Body of pancreas (tissue), 4 donors: ENCODE results near the gene TMEM72.

ENCODE experiments used
- POLR2A ChIP-seq, 3 donors: fragments of 450-650 bp; IDR thresholded peaks; one replicate each; pipeline ENCODE4 v1.6.1; 2016; ENCODE audit warnings: antibody characterized with exemption in 3 of 3, mild to moderate bottlenecking in 2 of 3
- TF ChIP-seq, protein P1 (sequence below), 7 experiments: fragments of 450-650 bp in 4 of 7; fragments of 200-600 bp in 3 of 7; sonication (generic) in 3 of 7; IDR thresholded peaks; one replicate each; pipeline ENCODE4 v1.5.1; 2016 to 2019; ENCODE audit warnings: antibody characterized with exemption in 7 of 7

DNA sequence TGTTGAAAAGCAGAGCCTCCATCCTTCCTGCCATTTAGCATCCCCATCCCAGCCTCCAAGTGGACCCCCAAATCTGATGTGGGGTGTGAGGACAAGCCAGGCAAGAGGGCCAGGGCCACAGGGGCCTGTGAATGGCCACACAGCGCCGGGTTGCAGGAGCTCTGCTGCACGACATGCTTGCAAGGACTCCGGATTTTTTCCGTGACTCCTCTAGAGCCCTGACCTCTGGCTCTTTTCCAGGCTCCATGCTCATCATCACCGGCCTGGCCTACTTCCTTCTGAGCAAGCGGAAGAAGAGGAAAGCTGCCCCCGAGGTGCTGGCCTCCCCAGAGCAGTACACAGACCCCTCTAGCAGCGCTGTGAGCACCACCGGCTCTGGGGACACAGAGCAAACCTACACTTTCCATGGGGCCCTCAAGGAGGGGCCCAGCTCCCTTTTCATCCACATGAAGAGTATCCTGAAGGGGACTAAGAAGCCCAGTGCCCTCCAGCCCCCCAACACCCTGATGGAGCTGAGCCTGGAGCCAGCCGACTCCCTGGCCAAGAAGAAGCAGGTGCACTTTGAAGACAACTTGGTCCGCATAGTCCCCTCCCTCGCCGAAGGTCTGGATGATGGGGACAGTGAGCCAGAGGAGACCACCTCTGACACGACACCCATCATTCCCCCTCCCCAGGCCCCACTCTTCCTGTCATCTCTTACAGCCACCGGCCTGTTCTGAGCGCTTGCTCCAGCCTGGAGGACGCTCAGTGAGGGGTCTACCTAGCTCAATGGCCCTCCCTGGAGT is 23.5 kb downstream of the TMEM72 start:
- TF ChIP-seq, protein P1, sequence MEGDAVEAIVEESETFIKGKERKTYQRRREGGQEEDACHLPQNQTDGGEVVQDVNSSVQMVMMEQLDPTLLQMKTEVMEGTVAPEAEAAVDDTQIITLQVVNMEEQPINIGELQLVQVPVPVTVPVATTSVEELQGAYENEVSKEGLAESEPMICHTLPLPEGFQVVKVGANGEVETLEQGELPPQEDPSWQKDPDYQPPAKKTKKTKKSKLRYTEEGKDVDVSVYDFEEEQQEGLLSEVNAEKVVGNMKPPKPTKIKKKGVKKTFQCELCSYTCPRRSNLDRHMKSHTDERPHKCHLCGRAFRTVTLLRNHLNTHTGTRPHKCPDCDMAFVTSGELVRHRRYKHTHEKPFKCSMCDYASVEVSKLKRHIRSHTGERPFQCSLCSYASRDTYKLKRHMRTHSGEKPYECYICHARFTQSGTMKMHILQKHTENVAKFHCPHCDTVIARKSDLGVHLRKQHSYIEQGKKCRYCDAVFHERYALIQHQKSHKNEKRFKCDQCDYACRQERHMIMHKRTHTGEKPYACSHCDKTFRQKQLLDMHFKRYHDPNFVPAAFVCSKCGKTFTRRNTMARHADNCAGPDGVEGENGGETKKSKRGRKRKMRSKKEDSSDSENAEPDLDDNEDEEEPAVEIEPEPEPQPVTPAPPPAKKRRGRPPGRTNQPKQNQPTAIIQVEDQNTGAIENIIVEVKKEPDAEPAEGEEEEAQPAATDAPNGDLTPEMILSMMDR (IDR thresholded peaks at IDR 0.05): no peak
- no peak for TF ChIP-seq POLR2A (IDR thresholded peaks at IDR 0.05)
